Measurements from ENCODE around the gene GPD1.
"Not testable (repeated sequence)": the region's sequence is repeated elsewhere in the genome, so short reads cannot be mapped to it uniquely, and the experiment has no call there.

Gene GPD1

DNA sequence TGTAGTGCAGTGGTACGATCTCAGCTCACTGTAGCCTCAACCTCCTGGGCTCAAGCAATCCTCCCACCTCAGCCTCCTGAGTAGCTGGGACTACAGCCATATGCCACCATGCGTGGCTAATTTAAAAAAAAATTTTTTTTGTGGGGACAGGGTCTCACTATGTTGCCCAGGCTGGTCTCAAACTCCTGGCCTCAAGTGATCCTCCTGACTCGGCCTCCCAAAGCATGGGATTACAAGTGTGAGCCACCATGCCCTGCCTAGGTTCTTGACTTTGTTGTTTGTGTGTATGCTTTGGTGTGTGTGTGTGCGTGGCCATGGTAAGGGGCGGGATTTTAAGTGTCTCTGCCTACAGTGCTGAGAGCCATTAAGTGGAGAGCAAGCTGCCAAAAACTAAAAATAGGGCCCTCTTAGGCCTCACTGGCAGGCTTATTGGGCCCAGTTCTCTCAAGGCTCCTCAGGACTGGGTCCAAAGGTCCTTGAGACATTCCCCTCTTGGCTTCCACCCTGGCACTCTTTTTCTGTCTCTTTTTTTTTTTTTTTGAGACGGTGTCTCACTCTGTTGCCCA lies 13.3 kb downstream of the GPD1 start:
- H3K4me1 Mint-ChIP-seq (ENCODE audit: low read depth) = peaks cover 44% of the 10 kb centered on the region
- H3K27ac Mint-ChIP-seq = peak overlapping the region; percentile 70
- no peaks in the 10 kb centered on the region for H3K27me3 Mint-ChIP-seq
- peaks cover 38% of the 10 kb centered on the region for H3K36me3 Mint-ChIP-seq (ENCODE audit: low read depth)
- H3K4me3 Mint-ChIP-seq = no peak overlapping the region
- no peaks in the 10 kb centered on the region for H3K9me3 Mint-ChIP-seq

DNA sequence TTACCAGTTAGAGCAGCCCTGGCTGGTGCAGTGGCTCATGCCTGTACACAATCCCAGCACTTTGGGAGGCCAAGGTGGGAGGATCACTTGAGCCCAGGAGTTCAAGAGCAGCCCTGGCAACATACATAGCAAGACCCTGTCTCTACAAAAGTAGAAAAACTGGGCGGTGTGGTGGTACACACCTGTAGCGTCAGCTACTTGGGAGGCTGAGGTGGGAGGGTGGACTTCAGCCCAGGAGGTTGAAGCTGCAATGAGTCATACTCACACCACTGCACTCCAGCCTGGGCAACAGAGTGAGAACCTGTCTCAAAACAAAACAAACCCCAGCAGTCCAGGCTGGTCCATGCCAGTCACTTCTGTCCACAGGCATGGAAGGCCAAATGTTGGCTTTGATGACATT lies 15.6 kb downstream of the GPD1 start:
- no peak overlapping the region for H3K4me3 Mint-ChIP-seq
- no peaks in the 10 kb centered on the region for H3K9me3 Mint-ChIP-seq
- no peaks in the 10 kb centered on the region for H3K27me3 Mint-ChIP-seq
- peaks cover 45% of the 10 kb centered on the region for H3K36me3 Mint-ChIP-seq (ENCODE audit: low read depth)
- H3K27ac Mint-ChIP-seq = no peak overlapping the region
- peaks cover 30% of the 10 kb centered on the region for H3K4me1 Mint-ChIP-seq (ENCODE audit: low read depth)

DNA sequence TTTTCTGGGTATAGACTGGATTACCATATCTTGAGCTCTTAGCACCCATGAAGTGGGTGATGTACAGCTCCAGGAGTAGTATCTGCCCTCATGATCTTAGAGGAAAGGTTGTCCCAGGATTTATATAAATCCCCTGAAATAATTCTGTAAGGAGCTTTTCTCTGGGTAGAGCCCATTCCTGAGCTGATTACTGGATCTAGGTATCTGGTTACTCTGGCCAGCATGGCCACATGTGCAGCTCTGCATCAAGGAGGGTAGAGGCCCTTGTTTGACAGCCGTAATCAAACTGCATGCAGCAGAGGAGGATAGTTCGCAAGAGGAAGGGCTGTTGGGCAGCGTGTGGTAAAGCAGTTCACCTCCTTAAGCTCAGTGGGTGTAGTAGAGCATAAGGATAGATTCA lies 16.7 kb downstream of the GPD1 start:
- H3K9me3 Mint-ChIP-seq = no peaks in the 10 kb centered on the region
- no peaks in the 10 kb centered on the region for H3K27me3 Mint-ChIP-seq
- peak overlapping the region; percentile 21 for H3K27ac Mint-ChIP-seq
- peaks cover 32% of the 10 kb centered on the region for H3K4me1 Mint-ChIP-seq (ENCODE audit: low read depth)
- peaks cover 53% of the 10 kb centered on the region for H3K36me3 Mint-ChIP-seq (ENCODE audit: low read depth)
- no peak overlapping the region for H3K4me3 Mint-ChIP-seq

DNA sequence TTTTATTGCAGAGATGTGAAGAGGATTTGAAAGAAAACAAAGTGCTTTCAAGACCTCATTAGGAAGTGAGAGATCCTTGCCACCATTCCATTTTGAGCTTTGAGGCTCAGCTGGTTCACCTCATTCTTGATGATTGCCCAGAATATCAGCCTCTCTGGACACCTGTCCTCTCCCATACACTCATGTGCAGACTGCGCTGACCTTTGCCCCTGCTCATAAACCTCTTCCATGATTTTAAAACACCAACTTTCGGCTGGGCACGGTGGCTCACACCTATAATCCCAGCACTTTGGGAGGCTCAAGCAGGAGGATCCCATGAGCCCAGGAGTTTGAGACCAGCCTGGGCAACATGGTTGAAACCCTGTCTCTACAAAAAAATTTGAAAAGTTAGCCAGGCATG lies 17.1 kb downstream of the GPD1 start:
- H3K36me3 Mint-ChIP-seq (ENCODE audit: low read depth) = peaks cover 54% of the 10 kb centered on the region

DNA sequence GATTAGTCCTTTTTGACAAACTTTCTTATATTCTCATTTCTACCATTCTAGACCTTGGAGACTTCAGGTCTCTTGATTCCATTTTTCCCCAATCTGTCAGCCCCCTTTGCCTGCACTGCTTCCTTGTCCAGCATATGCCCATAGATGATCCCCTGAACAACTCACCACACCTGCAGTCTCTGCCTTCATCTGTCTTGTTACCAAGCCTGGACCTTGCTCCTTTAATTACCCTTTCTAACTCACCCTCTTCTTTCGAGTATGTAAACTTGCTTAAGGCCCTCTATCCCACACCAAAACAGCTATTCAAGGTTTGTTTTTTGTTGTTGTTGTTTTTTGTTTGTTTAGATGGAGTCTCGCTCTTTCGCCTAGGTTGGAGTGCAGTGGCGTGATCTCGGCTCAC lies 17.8 kb downstream of the GPD1 start:
- Mint-ChIP-seq H3K9me3 (no peaks in the 10 kb centered on the region), H3K4me3 (no peak overlapping the region), H3K27ac (peak overlapping the region; percentile 22), H3K36me3 (ENCODE audit: low read depth) (peaks cover 50% of the 10 kb centered on the region), H3K27me3 (no peaks in the 10 kb centered on the region), H3K4me1 (ENCODE audit: low read depth) (peaks cover 25% of the 10 kb centered on the region)

More for the DNA sequence above, 17.1 kb downstream of the GPD1 start:
- Mint-ChIP-seq H3K27ac (no peak overlapping the region), H3K4me3 (no peak overlapping the region), H3K9me3 (no peaks in the 10 kb centered on the region), H3K4me1 (ENCODE audit: low read depth) (peaks cover 32% of the 10 kb centered on the region), H3K27me3 (no peaks in the 10 kb centered on the region)

DNA sequence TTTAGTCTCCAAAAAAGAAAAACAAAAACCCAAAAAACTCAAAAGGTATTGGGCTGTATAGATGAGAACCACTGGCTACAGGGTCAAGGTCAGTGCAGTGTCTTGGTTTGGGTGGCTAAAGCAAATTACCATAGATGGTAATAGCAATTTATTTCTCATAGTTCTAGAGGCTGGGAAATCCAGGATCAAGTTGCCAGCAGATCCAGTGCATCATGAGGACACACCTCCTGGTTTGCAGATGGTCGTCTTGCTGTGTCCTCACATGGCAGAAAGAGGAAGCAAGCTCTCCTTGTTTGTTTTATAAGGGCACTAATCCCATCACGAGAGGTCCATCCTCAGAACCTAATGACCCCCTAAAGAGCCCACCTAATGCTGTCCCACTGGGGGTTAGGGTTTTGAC lies 19.4 kb downstream of the GPD1 start:
- Mint-ChIP-seq H3K9me3 (no peaks in the 10 kb centered on the region), H3K27me3 (no peaks in the 10 kb centered on the region), H3K27ac (peak overlapping the region; percentile 49), H3K4me3 (no peak overlapping the region), H3K4me1 (ENCODE audit: low read depth) (peaks cover 20% of the 10 kb centered on the region), H3K36me3 (ENCODE audit: low read depth) (peaks cover 63% of the 10 kb centered on the region)

DNA sequence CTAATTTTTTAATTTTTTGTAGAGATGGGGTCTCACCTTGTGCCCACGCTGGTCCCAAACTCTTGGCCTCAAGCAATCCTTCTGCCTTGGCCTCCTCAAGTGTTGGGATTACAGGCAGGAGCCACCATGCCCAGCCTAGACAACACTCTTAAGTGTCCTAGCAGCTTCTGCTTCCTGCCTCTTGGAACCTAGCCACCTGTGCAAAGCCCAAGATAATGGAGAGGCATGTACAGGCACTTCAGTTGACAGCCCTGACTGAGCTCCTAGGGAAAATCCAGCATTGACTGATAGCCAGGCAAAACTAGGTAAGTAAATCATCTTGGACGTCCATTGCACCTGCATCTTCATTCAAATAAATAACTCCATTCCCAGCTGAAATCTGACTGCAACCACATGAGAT lies 23.7 kb downstream of the GPD1 start:
- Mint-ChIP-seq H3K27me3 (no peaks in the 10 kb centered on the region), H3K4me1 (ENCODE audit: low read depth) (peaks cover 15% of the 10 kb centered on the region), H3K4me3 (no peak overlapping the region), H3K36me3 (ENCODE audit: low read depth) (peaks cover 74% of the 10 kb centered on the region), H3K9me3 (no peaks in the 10 kb centered on the region), H3K27ac (peak overlapping the region; percentile 43)

DNA sequence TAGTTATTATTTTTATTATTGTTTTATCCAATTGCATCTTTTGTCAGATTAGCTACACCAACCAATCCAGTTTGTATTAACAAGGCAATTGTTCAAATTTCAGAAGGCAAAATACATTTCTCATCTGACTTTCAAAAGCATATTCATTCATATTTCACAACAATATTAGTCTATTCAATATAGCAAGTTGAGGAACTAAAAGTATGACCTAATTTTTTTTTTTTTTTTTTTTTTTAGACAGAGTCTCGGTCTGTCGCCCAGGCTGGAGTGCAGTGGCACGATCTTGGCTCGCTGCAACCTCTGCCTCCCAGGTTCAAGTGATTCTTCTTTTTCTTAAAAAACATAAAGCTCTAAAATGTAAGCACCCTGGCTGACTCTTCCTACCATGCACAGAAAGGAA lies 25.5 kb downstream of the GPD1 start:
- Mint-ChIP-seq H3K4me1 (ENCODE audit: low read depth) (peaks cover 20% of the 10 kb centered on the region), H3K36me3 (ENCODE audit: low read depth) (peaks cover 76% of the 10 kb centered on the region), H3K9me3 (no peaks in the 10 kb centered on the region), H3K27me3 (no peaks in the 10 kb centered on the region), H3K27ac (no peak overlapping the region), H3K4me3 (no peak overlapping the region)

DNA sequence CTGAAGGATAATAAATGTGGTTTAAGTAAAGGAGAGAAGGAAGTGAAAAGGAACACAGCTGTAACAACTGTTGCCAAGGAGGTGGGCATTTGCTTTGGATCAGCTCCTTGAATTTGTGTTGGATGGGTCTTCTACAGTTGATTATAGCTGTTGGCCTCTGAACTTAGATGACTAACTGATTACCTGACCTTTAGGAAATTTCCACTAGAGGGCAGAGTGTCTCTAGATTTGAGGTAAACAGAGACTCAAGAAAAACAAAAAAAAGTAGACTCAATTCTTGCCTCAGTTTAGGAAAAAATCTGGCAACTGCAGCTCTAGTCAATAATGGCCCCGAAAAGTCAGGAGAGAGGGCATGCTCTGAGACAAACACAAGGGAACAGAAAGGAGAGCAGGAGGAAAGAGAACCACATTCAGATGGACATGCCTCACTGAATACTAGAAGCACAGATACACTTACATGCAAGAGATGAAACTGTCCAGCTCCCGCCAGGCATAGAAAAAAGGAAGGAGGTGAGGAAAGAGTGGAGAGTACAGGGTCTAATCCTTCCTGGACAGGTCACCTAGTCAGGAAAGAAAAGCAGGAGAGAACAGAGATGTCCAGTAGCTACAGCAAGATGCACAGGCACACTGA lies 28.8 kb downstream of the GPD1 start:
- Mint-ChIP-seq H3K4me1 (ENCODE audit: low read depth) (peaks cover 8% of the 10 kb centered on the region), H3K27me3 (no peaks in the 10 kb centered on the region), H3K36me3 (ENCODE audit: low read depth) (peaks cover 64% of the 10 kb centered on the region), H3K27ac (peak overlapping the region; percentile 88), H3K4me3 (no peak overlapping the region), H3K9me3 (no peaks in the 10 kb centered on the region)

DNA sequence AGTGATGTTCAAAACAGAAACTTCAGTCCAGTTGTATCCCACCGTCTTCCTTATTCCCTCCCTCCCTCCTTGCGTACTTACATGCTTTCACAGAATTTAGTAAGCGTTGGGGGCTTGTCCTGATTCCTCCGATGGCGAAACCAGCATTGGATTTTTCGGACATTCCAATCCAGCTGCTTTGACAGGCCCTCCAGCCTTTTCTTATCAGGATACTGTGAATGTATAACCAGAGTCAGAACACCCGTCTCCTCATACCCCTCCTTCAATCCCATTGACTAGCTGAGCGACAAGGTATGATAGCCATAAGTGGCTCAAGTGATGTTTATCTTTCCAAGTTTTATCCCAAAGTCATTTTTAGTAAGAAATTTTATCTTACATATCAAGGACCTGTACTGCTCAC lies 39.2 kb downstream of the GPD1 start:
- no peaks in the 10 kb centered on the region for H3K27me3 Mint-ChIP-seq
- H3K4me3 Mint-ChIP-seq = no peak overlapping the region
- no peaks in the 10 kb centered on the region for H3K9me3 Mint-ChIP-seq
- peaks cover 3% of the 10 kb centered on the region for H3K4me1 Mint-ChIP-seq (ENCODE audit: low read depth)
- peaks cover 33% of the 10 kb centered on the region for H3K36me3 Mint-ChIP-seq (ENCODE audit: low read depth)
- no peak overlapping the region for H3K27ac Mint-ChIP-seq

DNA sequence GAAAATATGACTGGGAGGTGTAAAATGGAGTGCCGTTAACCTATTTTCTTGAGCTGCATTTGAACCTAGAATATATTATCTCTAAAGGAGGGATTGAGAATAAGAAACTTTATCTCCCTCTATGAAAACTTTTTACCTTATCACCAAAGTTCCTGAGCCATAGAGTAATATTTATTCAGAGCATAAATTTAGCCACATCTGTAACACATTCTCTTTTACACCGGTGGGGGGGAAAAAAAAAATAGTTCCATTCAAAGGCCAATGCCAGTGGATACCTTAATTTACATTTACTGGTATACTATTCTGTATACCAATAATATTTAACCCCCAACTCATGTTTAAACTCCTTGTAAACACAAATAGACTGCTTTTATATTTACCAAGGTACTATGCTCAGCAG lies 41.6 kb downstream of the GPD1 start:
- peaks cover 15% of the 10 kb centered on the region for H3K4me1 Mint-ChIP-seq (ENCODE audit: low read depth)
- no peaks in the 10 kb centered on the region for H3K27me3 Mint-ChIP-seq
- no peak overlapping the region for H3K27ac Mint-ChIP-seq
- no peak overlapping the region for H3K4me3 Mint-ChIP-seq
- no peaks in the 10 kb centered on the region for H3K9me3 Mint-ChIP-seq
- H3K36me3 Mint-ChIP-seq (ENCODE audit: low read depth) = peaks cover 25% of the 10 kb centered on the region

DNA sequence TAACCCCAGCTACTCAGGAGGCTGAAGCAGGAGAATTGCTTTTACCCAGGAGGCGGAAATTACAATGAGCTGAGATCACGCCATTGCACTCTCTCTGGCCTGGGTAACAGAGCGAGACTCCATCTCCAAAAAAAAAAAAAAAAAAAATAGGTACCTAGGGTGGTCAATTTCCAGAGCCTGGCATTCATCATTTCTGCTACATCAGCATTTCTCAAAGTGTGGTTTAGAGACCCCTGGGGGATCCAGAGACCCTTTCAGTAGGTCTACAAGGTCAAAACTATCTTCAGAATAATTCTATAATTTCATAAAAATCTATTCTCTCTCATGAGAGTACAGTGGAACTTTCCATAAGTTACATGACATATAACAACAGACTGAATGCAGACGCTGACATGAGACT lies 43.5 kb downstream of the GPD1 start:
- H3K9me3 Mint-ChIP-seq = no peaks in the 10 kb centered on the region
- peaks cover 25% of the 10 kb centered on the region for H3K4me1 Mint-ChIP-seq (ENCODE audit: low read depth)
- H3K27ac Mint-ChIP-seq = no peak overlapping the region
- no peak overlapping the region for H3K4me3 Mint-ChIP-seq
- peaks cover 10% of the 10 kb centered on the region for H3K36me3 Mint-ChIP-seq (ENCODE audit: low read depth)
- H3K27me3 Mint-ChIP-seq = no peaks in the 10 kb centered on the region

DNA sequence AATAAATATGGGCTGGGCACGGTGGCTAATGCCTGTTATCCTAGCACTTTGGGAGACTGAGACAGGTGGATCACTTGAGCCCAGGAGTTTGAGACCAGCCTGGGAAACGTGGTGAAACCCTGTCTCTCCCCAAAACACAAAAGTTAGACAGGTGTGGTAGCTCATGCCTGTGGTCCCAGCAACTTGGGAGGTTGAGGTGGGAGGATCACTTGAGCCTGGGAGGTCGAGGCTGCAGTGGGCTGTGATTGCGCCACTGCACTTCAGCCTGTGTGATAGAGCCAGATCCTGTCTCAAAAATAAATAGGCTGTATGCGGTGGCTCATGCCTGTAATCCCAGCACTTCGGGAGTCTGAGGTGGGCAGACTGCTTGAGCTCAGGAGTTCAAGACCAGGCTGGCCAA lies 44.2 kb downstream of the GPD1 start:
- H3K9me3 Mint-ChIP-seq; H3K36me3 Mint-ChIP-seq (ENCODE audit: low read depth); H3K27me3 Mint-ChIP-seq; H3K27ac Mint-ChIP-seq; H3K4me3 Mint-ChIP-seq: not testable (repeated sequence)
- peaks cover 25% of the 10 kb centered on the region for H3K4me1 Mint-ChIP-seq (ENCODE audit: low read depth)

DNA sequence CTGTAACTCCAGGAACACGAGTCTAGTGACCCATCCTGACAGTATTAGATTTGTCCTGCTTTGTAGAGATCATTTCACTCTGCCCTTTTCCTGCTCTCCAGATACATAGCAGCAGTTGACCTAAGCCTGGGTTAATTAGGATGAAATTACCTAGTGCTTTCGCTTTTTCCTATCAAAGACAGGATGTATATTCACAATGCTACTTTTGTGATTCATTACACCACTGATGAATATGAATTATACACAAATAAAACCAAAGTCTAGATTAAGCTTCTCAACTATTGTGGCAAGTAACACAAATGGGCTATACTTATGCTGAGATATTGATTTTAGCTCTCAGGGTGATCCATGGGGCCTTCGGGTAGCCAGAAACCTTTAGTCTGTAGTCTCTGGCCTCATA lies 45.5 kb downstream of the GPD1 start:
- Mint-ChIP-seq H3K27ac (no peak overlapping the region), H3K4me1 (ENCODE audit: low read depth) (peaks cover 25% of the 10 kb centered on the region), H3K4me3 (no peak overlapping the region), H3K36me3 (ENCODE audit: low read depth) (no peaks in the 10 kb centered on the region), H3K9me3 (no peaks in the 10 kb centered on the region), H3K27me3 (no peaks in the 10 kb centered on the region)

DNA sequence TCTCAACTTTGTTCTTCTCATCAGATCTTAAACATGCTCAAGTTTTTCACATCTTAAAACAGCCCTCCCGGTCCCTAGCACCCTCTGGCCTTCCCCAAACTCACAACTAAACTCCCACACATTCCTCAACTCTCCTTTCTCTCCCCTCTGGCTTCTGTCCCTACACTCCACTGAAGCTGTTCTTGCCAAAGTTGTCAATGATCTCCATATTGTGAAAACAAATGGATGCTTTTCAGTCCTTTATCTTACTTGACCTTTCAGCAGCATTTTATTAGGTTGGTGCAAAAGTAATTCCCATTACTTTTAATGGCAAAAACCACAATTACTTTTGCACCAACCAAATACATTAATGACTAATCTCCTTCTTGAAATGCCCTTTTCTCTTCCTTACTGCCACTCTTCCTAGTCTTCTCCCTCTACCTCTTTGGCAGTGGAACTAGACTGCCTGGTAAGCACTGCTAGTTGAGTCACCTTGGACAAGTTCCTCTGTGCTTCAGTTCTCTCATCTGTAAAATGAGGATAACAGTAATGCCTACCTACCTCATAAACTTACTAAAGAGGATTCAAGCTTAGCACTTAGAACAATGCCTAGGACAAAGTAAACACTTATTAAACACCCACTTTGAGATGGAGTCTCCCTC lies 47.4 kb downstream of the GPD1 start:
- H3K36me3 Mint-ChIP-seq (ENCODE audit: low read depth) = no peaks in the 10 kb centered on the region
- no peak overlapping the region for H3K27ac Mint-ChIP-seq
- no peaks in the 10 kb centered on the region for H3K27me3 Mint-ChIP-seq
- no peak overlapping the region for H3K4me3 Mint-ChIP-seq
- no peaks in the 10 kb centered on the region for H3K9me3 Mint-ChIP-seq
- H3K4me1 Mint-ChIP-seq (ENCODE audit: low read depth) = peaks cover 22% of the 10 kb centered on the region

DNA sequence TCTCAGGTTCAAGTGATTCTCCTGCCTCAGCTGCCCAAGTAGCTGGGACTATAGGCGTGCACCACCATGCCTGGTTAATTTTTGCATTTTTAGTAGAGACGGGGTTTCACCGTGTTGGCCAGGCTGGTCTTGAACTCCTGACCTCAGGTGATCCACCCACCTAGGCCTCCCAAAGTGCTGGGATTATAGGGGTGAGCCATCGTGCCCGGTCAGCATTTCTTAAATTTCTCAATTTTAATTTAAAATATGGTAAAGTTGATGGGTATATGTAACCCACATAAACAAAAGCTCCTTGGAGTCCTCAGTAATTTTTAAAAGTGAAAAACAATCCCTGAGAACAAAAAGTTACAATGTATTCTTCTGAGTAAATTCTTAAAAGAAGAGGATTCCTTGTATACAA lies 51.1 kb downstream of the GPD1 start:
- Mint-ChIP-seq H3K36me3 (ENCODE audit: low read depth) (peaks cover 12% of the 10 kb centered on the region), H3K4me1 (ENCODE audit: low read depth) (peaks cover 25% of the 10 kb centered on the region)
- not testable (repeated sequence) for H3K27me3 Mint-ChIP-seq, H3K9me3 Mint-ChIP-seq, H3K27ac Mint-ChIP-seq, H3K4me3 Mint-ChIP-seq

Data from stimulated activated naive CD8-positive, alpha-beta T cell treated with anti-CD3 and anti-CD28 coated beads, Interleukin-15, Interleukin-2, amounts not matched to agents 100 ng/mL and 50 ng/mL, for 24 hours (primary cell).